Endothelial cell of umbilical vein (primary cell): Measurements from ENCODE around the gene TENM4. TPM values are rescaled to one million over a fixed set of nuclear protein-coding genes. Genes with fewer than 3 reads are reported as not detected.

Source experiments
- BruUV-seq: library from RNA; stranded (reverse); fragments of 400-500 nt; replicated peaks from 2 replicates; lab custom pipeline; 2021; lab: Mats Ljungman, UMichigan
- CTCF ChIA-PET: fragments of 300-600, 350-600 bp; sonication (Branson Sonifier 250); formaldehyde crosslinking; loops from one replicate; lab custom pipeline; 2021; ENCODE audit warnings: antibody characterized with exemption, inconsistent platforms; lab: Charles Lee
- POLR2A ChIA-PET: fragments of 300-600, 350-600 bp; sonication (Branson Sonifier 250); formaldehyde crosslinking; loops from one replicate; lab custom pipeline; 2021; ENCODE audit warnings: antibody characterized with exemption, inconsistent platforms; lab: Charles Lee
- DNase-seq: peaks from one replicate; pipeline ENCODE4 v3.0.0-alpha.2; 2011; ENCODE audit warnings: low read depth, low spot score
- FAIRE-seq: peaks from 2 replicates; lab custom pipeline; 2011; peaks lifted over from hg19 to GRCh38; lab: Jason Lieb, UNC
- H2AFZ ChIP-seq: 2 replicates; pipeline ENCODE4 v1.6.0; 2012; ENCODE audit warnings: low read depth, low read length, control low read depth, inconsistent platforms
- H3K27ac ChIP-seq: 2 replicates; pipeline ENCODE4 v1.5.1; 2011; ENCODE audit warnings: low read depth, mild to moderate bottlenecking, control low read depth, low read length, moderate library complexity; ENCODE audit not compliant: insufficient read depth
- H3K27me3 ChIP-seq, 2 experiments: 2 replicates each; pipeline versions ENCODE4 v1.6.0 to v1.6.1; 2011; ENCODE audit warnings: low read length in 2 of 2, mixed read lengths in 1 of 2; ENCODE audit not compliant: control insufficient read depth in 2 of 2, insufficient read depth in 2 of 2
- H3K36me3 ChIP-seq, 2 experiments: 2 replicates in 1 of 2; 3 replicates in 1 of 2; pipeline ENCODE4 v1.5.1; 2011; ENCODE audit warnings: low read length in 2 of 2, mild to moderate bottlenecking in 1 of 2, moderate library complexity in 1 of 2; ENCODE audit not compliant: control insufficient read depth in 2 of 2, insufficient read depth in 2 of 2; ENCODE audit errors: extremely low read depth in 1 of 2
- H3K4me1 ChIP-seq: 3 replicates; pipeline ENCODE4 v1.5.1; 2011; ENCODE audit warnings: mild to moderate bottlenecking, low read length; ENCODE audit not compliant: control insufficient read depth, insufficient read depth; ENCODE audit errors: extremely low read depth
- H3K4me2 ChIP-seq: 2 replicates; pipeline ENCODE4 v1.6.1; 2011; ENCODE audit warnings: low read length, control low read depth, mixed read lengths; ENCODE audit not compliant: insufficient read depth
- H3K4me3 ChIP-seq, 3 experiments: fragments of 200-600 bp in 1 of 3; sonication (generic), shearing (Covaris generic) in 1 of 3; replicated peaks in 1 of 3; 2 replicates each; pipeline ENCODE4 v1.5.1; 2011 to 2016; ENCODE audit warnings: control low read depth in 3 of 3, low read length in 3 of 3, mild to moderate bottlenecking in 2 of 3, inconsistent platforms in 1 of 3, low read depth in 1 of 3, moderate library complexity in 1 of 3; ENCODE audit not compliant: insufficient read depth in 1 of 3
- H3K79me2 ChIP-seq: 2 replicates; pipeline ENCODE4 v1.6.0; 2012; ENCODE audit warnings: low read length, inconsistent platforms; ENCODE audit not compliant: control insufficient read depth, insufficient read depth
- H3K9ac ChIP-seq: replicated peaks from 2 replicates; pipeline ENCODE3; 2011; ENCODE audit warnings: low read length, control low read depth; ENCODE audit not compliant: insufficient read depth; ENCODE audit errors: extremely low read depth
- H3K9me1 ChIP-seq: replicated peaks from 3 replicates; pipeline ENCODE4 v1.6.0; 2011; ENCODE audit warnings: mild to moderate bottlenecking, low read length; ENCODE audit not compliant: control insufficient read depth, insufficient read depth; ENCODE audit errors: extremely low read depth
- H3K9me3 ChIP-seq: replicated peaks from 2 replicates; pipeline ENCODE4 v1.5.1; 2012; ENCODE audit warnings: low read length, inconsistent platforms; ENCODE audit not compliant: control insufficient read depth, insufficient read depth
- H4K20me1 ChIP-seq: replicated peaks from 2 replicates; pipeline ENCODE3; 2011; ENCODE audit warnings: mild to moderate bottlenecking, low read length; ENCODE audit not compliant: control insufficient read depth, insufficient read depth; ENCODE audit errors: extremely low read depth
- CTCF ChIP-seq, 2 donors: IDR thresholded peaks; 1 replicate in 1 of 2; 2 replicates in 1 of 2; pipeline ENCODE4 v1.5.1; 2011; ENCODE audit warnings: low read length in 2 of 2, mild to moderate bottlenecking in 2 of 2, moderate library complexity in 2 of 2, control low read depth in 1 of 2, inconsistent platforms in 1 of 2, low read depth in 1 of 2; ENCODE audit not compliant: insufficient read depth in 1 of 2; ENCODE audit errors: extremely low read depth in 1 of 2
- EZH2 ChIP-seq: IDR thresholded peaks from 2 replicates; pipeline ENCODE4 v1.6.1; 2012; ENCODE audit warnings: borderline replicate concordance, low read depth, mild to moderate bottlenecking, moderate library complexity, low read length, inconsistent platforms; ENCODE audit not compliant: severe bottlenecking
- FOS ChIP-seq: IDR thresholded peaks from 2 replicates; pipeline ENCODE4 v1.6.1; 2011; ENCODE audit warnings: mild to moderate bottlenecking, low read length, moderate library complexity, borderline replicate concordance; ENCODE audit not compliant: insufficient read depth
- GATA2 ChIP-seq: IDR thresholded peaks from 2 replicates; pipeline ENCODE4 v1.7.0; 2011; ENCODE audit warnings: low read depth, mild to moderate bottlenecking, moderate library complexity, mixed read lengths, low read length; ENCODE audit not compliant: insufficient read length, insufficient read depth
- JUN ChIP-seq: IDR thresholded peaks from 2 replicates; pipeline ENCODE4 v1.6.1; 2011; ENCODE audit warnings: borderline replicate concordance, low read depth; ENCODE audit not compliant: insufficient read length, insufficient read depth
- MAX ChIP-seq: IDR thresholded peaks from 2 replicates; pipeline ENCODE4 v1.6.1; 2011; ENCODE audit not compliant: insufficient read depth, insufficient read length
- MYC ChIP-seq: IDR thresholded peaks from one replicate; pipeline ENCODE4 v1.6.1; 2011; ENCODE audit warnings: mild to moderate bottlenecking, low read depth, low read length
- POLR2A ChIP-seq: IDR thresholded peaks from 2 replicates; pipeline ENCODE4 v1.6.1; 2012; ENCODE audit warnings: low read depth, mild to moderate bottlenecking, control low read depth, low read length
- POLR2AphosphoS5 ChIP-seq: IDR thresholded peaks from 2 replicates; pipeline ENCODE4 v1.6.1; 2012; ENCODE audit warnings: low read depth, mild to moderate bottlenecking, control low read depth, low read length, moderate library complexity; ENCODE audit not compliant: insufficient read depth
- dilution Hi-C: fragments of 300-500 bp; cut with MboI; formaldehyde crosslinking; loops from one replicate; pipeline ENCODE4 v1.15.0; 2019; ENCODE audit warnings: low sequenced_read_pairs; ENCODE audit not compliant: extremely low pct_ligation_motif_present
- intact Hi-C: fragments of 100-400 bp; cut with micrococcal nuclease; formaldehyde crosslinking; loops from one replicate; pipeline ENCODE4 v1.10.0; 2022
- polyA plus RNA-seq, 4 experiments: library from polyadenylated mRNA; depleted of rRNA in 3 of 4; stranded (reverse) in 3 of 4; unstranded in 1 of 4; fragments of >200 nt; gene quantifications; 2 replicates each; pipeline versions ENCODE4 v1.2.1 to v1.2.3, GENCODE V29; 2011 to 2012; ENCODE audit warnings: missing spikeins in 1 of 4
- total RNA-seq: library from RNA; stranded (reverse); gene quantifications from 2 replicates; pipeline ENCODE4 v1.2.3, GENCODE V29; 2021

TENM4 gene
- total and polyA plus RNA-seq, 2 donors (not counting 3 experiments of a cell fraction or from before 2014, with no cell fraction given) = 0.06 to 0.27 TPM

- Histone ChIP-seq H2AFZ (no peak overlapping the region), H3K9me1 (no peaks in the 10 kb centered on the region), H3K27ac (no peak overlapping the region), H4K20me1 (no peaks in the 10 kb centered on the region), H3K36me3 (no peaks in the 10 kb centered on the region), H3K4me2 (no peak overlapping the region), H3K4me3 (no peak overlapping the region), H3K4me1 (no peaks in the 10 kb centered on the region), H3K9me3 (peaks cover 3% of the 10 kb centered on the region), H3K27me3 (no peaks in the 10 kb centered on the region), H3K79me2 (no peaks in the 10 kb centered on the region), H3K9ac (no peak overlapping the region)
- FAIRE-seq (no peak), DNase-seq (no peak)
- no peak for TF ChIP-seq CTCF (IDR thresholded peaks at IDR 0.05; ENCODE audit: extremely low read depth in 1 of 2, insufficient read depth in 1 of 2, low read depth in 1 of 2, low read length in 2 of 2)
- no peak for TF ChIP-seq POLR2A
- TF ChIP-seq EZH2 = no peak
- TF ChIP-seq GATA2 = no peak
- no peak for TF ChIP-seq POLR2AphosphoS5
- no peak for TF ChIP-seq FOS
- no peak for TF ChIP-seq MAX
- no peak for TF ChIP-seq JUN
- TF ChIP-seq MYC = no peak
- intact Hi-C loops (no loop called here), dilution Hi-C loops (no loop called here)
- no TSS peak for BruUV-seq
- POLR2A ChIA-PET = no interaction called here
- CTCF ChIA-PET = no interaction called here
Measured at GRCh38 chr11:79321263-79321662, 119.6 kb downstream of the TENM4 start.
